DND-41 (cell line): Measurements from ENCODE around the gene DENND6B.

Experiments
- CTCF ChIP-seq: IDR thresholded peaks from 2 replicates; pipeline ENCODE4 v1.5.1; 2012; ENCODE audit warnings: borderline replicate concordance, low read length, moderate library complexity, mild to moderate bottlenecking; ENCODE audit not compliant: poor library complexity, severe bottlenecking; ENCODE audit errors: extremely low read depth
- EZH2 ChIP-seq: IDR thresholded peaks from 3 replicates; pipeline ENCODE4 v1.6.1; 2012; ENCODE audit warnings: borderline replicate concordance, low read depth, mild to moderate bottlenecking, moderate library complexity, low read length, inconsistent platforms; ENCODE audit not compliant: severe bottlenecking

- TF ChIP-seq CTCF (no peak), EZH2 (no peak)
Measured at GRCh38 chr22:50289942-50290630, 36.7 kb downstream of the DENND6B start.
